H1 (cell line): ENCODE measurements around the gene AMELY.

ENCODE experiments used
- ATF3 ChIP-seq: IDR thresholded peaks from 2 replicates; pipeline ENCODE4 v1.6.1; 2011; ENCODE audit warnings: low read depth, mild to moderate bottlenecking, low read length; ENCODE audit not compliant: insufficient read depth
- CEBPB ChIP-seq: IDR thresholded peaks from 2 replicates; pipeline ENCODE4 v1.6.1; 2012; ENCODE audit warnings: low read depth, low read length
- CTCF ChIP-seq, 3 experiments: IDR thresholded peaks; 1 replicate in 2 of 3; 2 replicates in 1 of 3; pipeline versions ENCODE4 v1.5.1 to v1.6.1; 2011; ENCODE audit warnings: low read length in 3 of 3, mild to moderate bottlenecking in 3 of 3, inconsistent platforms in 2 of 3, low read depth in 1 of 3, moderate library complexity in 1 of 3; ENCODE audit not compliant: insufficient read depth in 1 of 3; ENCODE audit errors: control extremely low read depth in 1 of 3
- EP300 ChIP-seq, 2 experiments: IDR thresholded peaks; 1 replicate in 1 of 2; 2 replicates in 1 of 2; pipeline ENCODE4 v1.6.1; 2011 to 2012; ENCODE audit warnings: low read depth in 2 of 2, low read length in 2 of 2, mild to moderate bottlenecking in 2 of 2, borderline replicate concordance in 1 of 2, inconsistent platforms in 1 of 2, moderate library complexity in 1 of 2
- EZH2 ChIP-seq: fragments of 200-600 bp; sonication (generic); IDR thresholded peaks from 2 replicates; pipeline ENCODE4 v1.7.1; 2012; ENCODE audit warnings: low read depth, mild to moderate bottlenecking, moderate library complexity, low read length, inconsistent platforms; ENCODE audit not compliant: severe bottlenecking
- RFX5 ChIP-seq: IDR thresholded peaks from 2 replicates; pipeline ENCODE4 v1.6.1; 2011; ENCODE audit warnings: low read depth, low read length, improper control_type of control experiment, borderline replicate concordance
- RNF2 ChIP-seq: fragments of 200-900, 300-1000 bp; sonication (generic); IDR thresholded peaks from 2 replicates; pipeline ENCODE4 v1.7.1; 2016; ENCODE audit warnings: borderline replicate concordance, low read depth, mild to moderate bottlenecking, antibody characterized with exemption, low read length; ENCODE audit not compliant: poor library complexity, severe bottlenecking; ENCODE audit errors: missing control alignments
- SIX5 ChIP-seq: IDR thresholded peaks from 2 replicates; pipeline ENCODE4 v1.6.1; 2011; ENCODE audit warnings: mild to moderate bottlenecking, low read depth, low read length
- SRF ChIP-seq: IDR thresholded peaks from 2 replicates; pipeline ENCODE4 v1.6.1; 2011; ENCODE audit warnings: mild to moderate bottlenecking, low read depth, low read length, moderate library complexity
- YY1 ChIP-seq: IDR thresholded peaks from 2 replicates; pipeline ENCODE4 v1.6.1; 2011; ENCODE audit warnings: low read depth, mild to moderate bottlenecking, low read length

GRCh38 chrY:6895236-6895635 lies 16.3 kb downstream of the AMELY start:
- TF ChIP-seq CTCF (IDR thresholded peaks at IDR 0.05; ENCODE audit: control extremely low read depth in 1 of 3, insufficient read depth in 1 of 3, low read depth in 1 of 3, low read length in 3 of 3) = no peak
- TF ChIP-seq EP300 (IDR thresholded peaks at IDR 0.05; ENCODE audit: borderline replicate concordance in 1 of 2, low read depth in 2 of 2, low read length in 2 of 2) = no peak
- no peak for TF ChIP-seq EZH2
- no peak for TF ChIP-seq SIX5
- TF ChIP-seq RFX5 = no peak
- no peak for TF ChIP-seq RNF2
- TF ChIP-seq ATF3 = no peak
- no peak for TF ChIP-seq YY1
- TF ChIP-seq CEBPB = no peak
- no peak for TF ChIP-seq SRF
